Stimulated activated CD4-positive, alpha-beta T cell treated with anti-CD3 and anti-CD28 coated beads, Interleukin-1b, Interleukin-23, amount 100 ng/mL, for 1 hour (primary cell): ENCODE measurements around the gene UNC80.

Source experiments
- DNase-seq, 2 donors: peaks; one replicate each; pipeline ENCODE4 v3.0.0-alpha.2; 2020; ENCODE audit warnings: low read depth in 2 of 2

Gene UNC80

DNA sequence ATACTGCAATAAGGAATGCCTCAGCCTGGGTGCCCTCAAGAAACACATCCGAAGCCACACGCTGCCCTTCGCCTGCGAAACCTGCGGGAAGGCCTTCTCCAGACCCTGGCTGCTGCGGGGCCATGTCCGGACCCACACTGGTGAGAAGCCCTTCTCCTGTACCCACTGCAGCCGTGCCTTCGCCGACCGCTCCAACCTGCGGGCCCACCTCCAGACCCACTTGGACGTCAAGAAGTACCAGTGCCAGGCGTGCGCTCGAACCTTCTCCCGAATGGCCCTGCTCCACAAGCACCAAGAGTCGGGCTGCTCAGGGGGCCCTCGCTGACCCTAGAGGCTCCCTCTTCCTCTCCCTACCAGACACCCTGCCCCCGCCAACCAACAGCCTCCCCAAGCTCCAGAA is 37.6 kb downstream of the UNC80 start:
- no peak for DNase-seq

DNA sequence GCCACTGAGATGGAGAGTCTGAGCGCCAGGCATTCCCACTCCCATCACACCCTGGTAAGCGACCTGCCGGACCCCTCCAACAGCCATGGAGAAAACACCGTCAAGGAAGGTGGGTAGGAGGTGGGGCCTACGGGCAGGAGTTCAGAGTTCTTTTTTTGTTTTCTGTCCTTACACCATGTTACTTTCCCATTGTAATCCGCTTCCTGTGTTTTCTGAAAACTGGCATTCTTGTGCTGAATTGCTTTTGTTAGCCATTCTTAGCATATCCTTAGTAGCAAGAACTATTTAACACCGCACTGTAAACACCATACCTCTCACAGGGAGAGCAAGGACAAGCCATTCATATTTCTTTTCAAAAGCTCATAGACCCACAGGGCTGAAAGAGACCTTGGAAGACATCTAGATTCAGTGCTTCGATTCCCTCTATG is 46.2 kb downstream of the UNC80 start:
- DNase-seq, result no peak

DNA sequence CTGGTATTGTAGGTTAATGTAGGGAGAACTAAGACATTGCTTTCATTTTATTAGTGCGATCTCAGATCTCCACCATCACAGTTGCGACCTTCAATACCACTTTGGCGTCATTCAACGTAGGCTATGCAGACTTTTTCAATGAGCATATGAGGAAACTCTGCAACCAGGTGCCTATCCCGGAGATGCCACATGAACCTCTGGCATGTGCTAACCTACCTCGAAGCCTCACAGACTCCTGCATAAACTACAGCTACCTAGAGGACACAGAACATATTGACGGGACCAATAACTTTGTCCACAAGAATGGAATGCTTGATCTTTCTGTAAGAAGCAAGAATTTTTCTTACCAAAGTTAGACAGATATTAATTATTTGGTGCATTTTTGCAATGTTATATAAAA is 47.3 kb downstream of the UNC80 start:
- DNase-seq, result no peak

- DNase-seq, result no peak
Observed at GRCh38 chr2:209821806-209822205, 50.2 kb downstream of the UNC80 start.

DNA sequence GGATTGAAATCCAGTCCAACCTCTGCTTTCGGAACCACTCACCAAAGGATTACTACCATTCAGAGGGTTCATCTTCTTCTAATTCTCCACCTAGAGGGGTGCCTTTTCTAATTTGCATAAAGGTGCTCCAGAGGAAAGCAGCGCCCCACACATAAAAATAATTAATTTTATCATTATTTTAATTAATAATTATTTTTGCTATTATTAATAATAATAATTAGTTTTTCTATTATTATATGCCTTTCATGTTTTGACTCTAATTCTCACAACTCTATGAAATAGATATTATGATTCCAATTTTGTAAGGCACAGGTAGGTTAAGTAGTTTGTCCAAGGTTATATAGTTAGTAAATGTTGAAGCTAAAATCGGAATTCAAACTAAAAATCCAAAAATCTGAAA is 51.9 kb downstream of the UNC80 start:
- no peak for DNase-seq

DNA sequence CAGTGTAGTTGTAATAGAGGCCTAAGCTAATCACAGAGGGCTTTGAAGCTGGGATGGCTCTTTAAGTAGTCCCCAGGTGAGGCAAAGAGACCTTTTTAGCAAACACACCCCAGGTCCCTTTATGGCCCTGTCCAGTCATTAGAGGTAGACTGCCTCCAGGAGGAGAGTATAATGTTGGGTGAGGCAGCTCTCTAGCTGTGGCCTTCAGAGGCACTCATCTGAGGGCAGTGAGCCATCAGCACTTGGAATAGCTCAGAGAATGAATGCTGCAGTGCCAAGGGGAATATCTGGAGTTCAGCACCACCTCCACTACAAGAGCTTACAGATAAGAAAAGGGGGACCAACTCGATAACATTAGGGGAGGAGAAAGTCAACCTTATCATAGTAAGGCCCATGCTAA is 52.8 kb downstream of the UNC80 start:
- no peak for DNase-seq

GRCh38 chr2:209830722-209831465 is 59.3 kb downstream of the UNC80 start:
- DNase-seq, result no peak

- no peak for DNase-seq
Observed at GRCh38 chr2:209834767-209835166, 63.1 kb downstream of the UNC80 start.

DNA sequence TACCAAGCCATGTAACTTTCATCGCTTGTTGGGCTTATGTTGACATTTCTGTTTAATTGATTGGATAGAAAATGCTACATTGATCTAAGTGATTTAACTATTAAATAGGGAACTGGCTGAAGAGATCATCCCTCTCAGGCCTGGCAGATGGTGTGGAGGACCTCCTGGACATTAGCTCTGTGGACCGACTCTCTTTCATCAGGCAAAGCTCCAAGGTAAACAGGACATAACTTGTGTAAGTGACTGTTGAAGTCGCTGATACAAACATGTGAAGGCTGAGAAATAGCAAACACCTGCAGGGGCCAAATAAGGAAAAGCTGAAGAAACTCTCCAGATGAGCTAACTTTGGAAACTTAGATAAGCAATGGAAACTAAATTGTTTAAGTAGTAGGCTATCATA is 68.8 kb downstream of the UNC80 start:
- DNase-seq, result no peak

DNA sequence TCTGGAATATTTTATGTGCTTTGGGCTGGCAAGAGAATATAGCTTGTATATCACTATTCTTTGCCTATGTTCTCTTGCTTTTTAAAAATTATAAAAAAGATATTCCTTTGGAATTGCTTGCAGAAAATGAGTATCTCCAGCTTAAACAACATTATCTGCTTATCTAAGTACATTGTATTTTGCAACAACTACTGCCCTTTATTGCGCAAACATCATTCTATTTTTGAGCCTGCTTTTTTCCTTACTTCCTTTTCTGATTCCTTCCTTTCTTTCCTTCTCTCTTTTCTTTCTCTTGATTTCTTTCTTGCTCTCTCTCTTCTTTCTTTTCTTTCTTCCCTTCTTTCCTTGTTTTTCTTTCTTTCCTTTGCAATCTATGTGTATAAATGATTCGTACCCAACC is 74.0 kb downstream of the UNC80 start:
- no peak for DNase-seq

GRCh38 chr2:209864716-209865295 is 93.2 kb downstream of the UNC80 start:
- no peak for DNase-seq

DNA sequence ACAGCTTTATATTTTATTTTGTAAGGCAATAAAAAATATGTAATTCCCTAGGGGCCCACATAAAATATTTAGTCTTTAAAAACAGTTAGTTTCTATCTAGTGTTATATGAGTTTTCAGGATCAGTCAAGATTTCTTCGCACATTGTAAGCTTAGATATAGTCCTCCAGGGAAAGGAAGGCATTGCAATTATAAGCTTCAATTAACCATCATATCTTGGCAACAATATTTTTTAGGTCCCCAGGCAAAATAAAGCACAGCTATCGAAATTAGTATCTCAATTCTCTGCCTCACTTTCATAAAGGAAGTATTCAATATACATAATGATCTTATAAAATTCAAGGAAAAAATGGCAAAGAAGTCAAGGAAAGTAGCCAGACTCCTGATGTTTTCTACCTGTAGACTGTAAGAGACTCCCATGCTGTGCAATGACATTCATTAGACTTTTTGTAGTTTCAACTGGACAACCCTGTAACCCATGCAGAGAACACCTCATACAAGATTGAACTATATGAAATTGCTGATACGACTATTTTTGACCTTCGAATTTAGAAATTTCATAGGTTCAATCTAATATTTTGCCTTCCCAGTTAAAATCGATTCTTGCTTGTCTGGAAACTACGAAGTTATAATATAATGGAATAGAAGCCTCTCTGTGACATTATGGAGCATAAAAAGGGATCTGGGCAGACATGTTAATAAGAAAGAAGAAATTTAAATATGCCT is 96.8 kb downstream of the UNC80 start:
- no peak for DNase-seq

GRCh38 chr2:209870067-209870466 is 98.4 kb downstream of the UNC80 start:
- no peak for DNase-seq

- DNase-seq, result no peak
Observed at GRCh38 chr2:209872675-209873074, 101.0 kb downstream of the UNC80 start.

GRCh38 chr2:209875270-209875669 is 103.6 kb downstream of the UNC80 start:
- no peak for DNase-seq

DNA sequence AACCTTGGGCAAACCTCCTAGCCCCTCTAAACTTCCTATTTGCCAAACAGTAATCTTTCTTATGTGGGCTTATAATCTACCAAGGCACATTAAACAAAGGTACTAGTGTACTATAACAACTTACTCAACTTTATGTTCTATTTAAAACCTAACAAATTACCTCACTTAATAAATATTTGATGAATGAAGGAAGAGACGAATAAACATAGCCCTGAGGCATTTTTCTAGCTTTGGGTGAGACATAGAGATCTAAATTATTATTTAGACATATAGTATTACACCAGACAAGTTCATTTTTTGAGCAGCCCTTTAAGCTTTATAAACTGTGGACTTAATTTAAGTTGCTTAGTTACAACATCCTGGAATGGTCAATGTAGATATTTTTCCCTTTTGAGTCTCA is 104.6 kb downstream of the UNC80 start:
- no peak for DNase-seq

DNA sequence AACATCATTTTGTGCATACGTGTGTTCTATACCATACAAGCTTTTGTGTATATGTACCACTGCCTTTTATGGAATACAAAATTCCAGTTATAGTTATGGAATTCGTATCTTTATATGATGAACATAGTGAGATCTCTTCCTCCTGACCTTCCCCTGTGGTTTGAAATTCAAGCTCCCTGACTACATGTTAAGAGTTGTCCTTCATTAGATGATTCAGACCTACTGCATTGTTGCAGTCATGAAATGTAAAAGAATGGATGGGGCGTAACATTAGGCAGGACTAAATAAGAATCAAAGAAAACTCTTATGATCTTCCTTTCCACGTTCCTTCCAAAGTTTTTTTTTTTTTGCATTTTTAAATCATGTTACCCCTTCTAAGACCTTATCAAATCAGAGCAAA is 107.1 kb downstream of the UNC80 start:
- DNase-seq, result no peak

DNA sequence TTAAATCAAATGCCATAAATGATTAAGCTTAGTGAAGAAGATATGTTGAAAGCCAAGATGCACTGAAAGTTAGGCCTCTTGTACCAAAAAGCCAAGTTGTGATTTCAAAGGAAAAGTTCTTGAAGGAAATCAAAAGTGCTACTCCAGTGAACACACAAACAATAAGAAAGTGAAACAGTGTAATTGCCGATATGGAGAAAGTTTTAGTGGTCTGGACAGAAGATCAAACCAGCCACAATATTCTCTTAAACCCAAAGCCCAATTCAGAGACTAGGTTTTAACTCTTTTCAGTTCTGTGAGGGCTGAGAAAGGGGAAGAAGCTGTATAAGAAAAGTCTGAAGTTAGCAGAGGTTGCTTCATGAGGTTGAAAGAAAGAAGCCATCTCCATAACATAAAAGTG is 129.0 kb downstream of the UNC80 start:
- no peak for DNase-seq

GRCh38 chr2:209901172-209901571 is 129.5 kb downstream of the UNC80 start:
- DNase-seq, result no peak

GRCh38 chr2:209905691-209906090 is 134.1 kb downstream of the UNC80 start:
- DNase-seq, result no peak

GRCh38 chr2:209907746-209908145 is 136.1 kb downstream of the UNC80 start:
- DNase-seq, result no peak

- no peak for DNase-seq
Observed at GRCh38 chr2:209908511-209908910, 136.9 kb downstream of the UNC80 start.

- DNase-seq, result no peak
Observed at GRCh38 chr2:209911486-209911885, 139.9 kb downstream of the UNC80 start.
